Left colon (tissue), 2 donors: ENCODE data around the gene OSBPL3. TPM values are rescaled to one million over a fixed set of nuclear protein-coding genes. Genes with fewer than 3 reads are reported as not detected.
A peak's percentile ranks its signal among the peaks of the same experiment; 100 is the strongest.

Experiments
- ATAC-seq: fragments of 200-7000 bp; cut with Tn5 transposase; one replicate; pipeline ENCODE4 v1.9.1; 2020; ENCODE audit warnings: mild to moderate bottlenecking, moderate library complexity
- DNase-seq, 2 donors: peaks; one replicate each; pipeline ENCODE4 v3.0.0-alpha.2; 2020
- intact Hi-C, 2 donors: fragments of 100-400 bp; cut with DNase I in 1 of 2; cut with micrococcal nuclease in 1 of 2; formaldehyde crosslinking; loops; one replicate each; pipeline versions ENCODE4 v1.11.2 to v1.14.0; 2022; cut with DNase I, micrococcal nuclease
- total RNA-seq, 2 donors: library from RNA; stranded (reverse); fragmentation: NEBNext Ultra II Directional; extraction: Animal tissue kit (Norgen Biotek cat#: 25700); gene quantifications; one replicate each; pipeline ENCODE4 v1.2.1, GENCODE V29; 2021
- donor health status: DM: no; HTN: no; CAD: no.
- donor health status: DM: yes; HTN: yes; CAD: no.

The OSBPL3 gene
- total RNA-seq, 2 donors from 2014 or later, result 11.0 to 13.2 TPM

- peak; percentile 23 for ATAC-seq
- DNase-seq, result peak; percentile 59 to 71
- intact Hi-C loops, result loop anchor here in 1 of 2 donors (5.0 kb wide), 1 partner anchor 159 kb away; no protein-coding TSS in a partner anchor
Observed at GRCh38 chr7:24981171-24981951, 1.4 kb upstream of the OSBPL3 start.

GRCh38 chr7:24980534-24981170 lies 674 bp upstream of the OSBPL3 start:
- intact Hi-C loops, result loop anchor here in 1 of 2 donors (5.0 kb wide), 1 partner anchor 158 kb away; no protein-coding TSS in a partner anchor
- ATAC-seq (peak; percentile 9), DNase-seq (peak; percentile 37 to 47)

- intact Hi-C loops, result no loop called here
- ATAC-seq (peak; percentile 65), DNase-seq (peak; percentile 76 to 83)
Observed at GRCh38 chr7:24979470-24979862, 512 bp downstream of the OSBPL3 start.

- no peak for ATAC-seq
- intact Hi-C loops, result no loop called here
- peak; percentile 30 to 36 for DNase-seq
Observed at GRCh38 chr7:24978843-24979469, 1.0 kb downstream of the OSBPL3 start.

- intact Hi-C loops, result no loop called here
- no peak for ATAC-seq
- DNase-seq, result no peak
Observed at GRCh38 chr7:24975644-24976260, 4.2 kb downstream of the OSBPL3 start.

GRCh38 chr7:24975172-24975571 lies 4.8 kb downstream of the OSBPL3 start:
- intact Hi-C loops, result no loop called here
- no peak for ATAC-seq

GRCh38 chr7:24974026-24974832 lies 5.7 kb downstream of the OSBPL3 start:
- ATAC-seq, result no peak
- no peak for DNase-seq
- intact Hi-C loops, result no loop called here

More at GRCh38 chr7:24975172-24975571, 4.8 kb downstream of the OSBPL3 start:
- no peak for DNase-seq

GRCh38 chr7:24972991-24973390 lies 7.0 kb downstream of the OSBPL3 start:
- DNase-seq, result no peak
- intact Hi-C loops, result no loop called here
- ATAC-seq, result no peak

GRCh38 chr7:24972166-24972477 lies 7.9 kb downstream of the OSBPL3 start:
- DNase-seq, result no peak
- ATAC-seq, result no peak
- intact Hi-C loops, result no loop called here

- ATAC-seq (no peak), DNase-seq (no peak)
- intact Hi-C loops, result no loop called here
Observed at GRCh38 chr7:24971333-24972165, 8.4 kb downstream of the OSBPL3 start.

- DNase-seq, result no peak
- ATAC-seq, result no peak
- intact Hi-C loops, result no loop called here
Observed at GRCh38 chr7:24970676-24971075, 9.3 kb downstream of the OSBPL3 start.

GRCh38 chr7:24968165-24968564 lies 11.8 kb downstream of the OSBPL3 start:
- no peak for DNase-seq
- ATAC-seq, result no peak
- intact Hi-C loops, result no loop called here

GRCh38 chr7:24967696-24968095 lies 12.3 kb downstream of the OSBPL3 start:
- intact Hi-C loops, result no loop called here
- ATAC-seq (no peak), DNase-seq (no peak)

GRCh38 chr7:24966802-24967201 lies 13.2 kb downstream of the OSBPL3 start:
- DNase-seq (no peak), ATAC-seq (no peak)
- intact Hi-C loops, result no loop called here

GRCh38 chr7:24965831-24966708 lies 13.9 kb downstream of the OSBPL3 start:
- peak; percentile 88 for ATAC-seq
- intact Hi-C loops, result no loop called here
- DNase-seq, result peak; percentile 51 to 53

- no peak for DNase-seq
- intact Hi-C loops, result no loop called here
- ATAC-seq, result no peak
Observed at GRCh38 chr7:24964191-24964590, 15.8 kb downstream of the OSBPL3 start.

- intact Hi-C loops, result no loop called here
- ATAC-seq (peak; percentile 41), DNase-seq (peak; percentile 48 to 51)
Observed at GRCh38 chr7:24963218-24963617, 16.8 kb downstream of the OSBPL3 start.
